Peyer's patch (tissue), 4 donors: ENCODE data around the gene DGKA.

ENCODE experiments used
- POLR2A ChIP-seq, 2 donors: fragments of 450-650 bp; IDR thresholded peaks; one replicate each; pipeline ENCODE4 v1.5.1; 2017; ENCODE audit warnings: antibody characterized with exemption in 2 of 2, mild to moderate bottlenecking in 2 of 2, moderate library complexity in 2 of 2
- TF ChIP-seq, protein P1 (sequence below), 6 experiments: fragments of 450-650 bp in 4 of 6; fragments of 200-600 bp in 2 of 6; sonication (generic) in 1 of 6; IDR thresholded peaks; one replicate each; pipeline ENCODE4 v1.5.1; 2017 to 2019; ENCODE audit warnings: antibody characterized with exemption in 6 of 6, mild to moderate bottlenecking in 3 of 6, moderate library complexity in 1 of 6

DNA sequence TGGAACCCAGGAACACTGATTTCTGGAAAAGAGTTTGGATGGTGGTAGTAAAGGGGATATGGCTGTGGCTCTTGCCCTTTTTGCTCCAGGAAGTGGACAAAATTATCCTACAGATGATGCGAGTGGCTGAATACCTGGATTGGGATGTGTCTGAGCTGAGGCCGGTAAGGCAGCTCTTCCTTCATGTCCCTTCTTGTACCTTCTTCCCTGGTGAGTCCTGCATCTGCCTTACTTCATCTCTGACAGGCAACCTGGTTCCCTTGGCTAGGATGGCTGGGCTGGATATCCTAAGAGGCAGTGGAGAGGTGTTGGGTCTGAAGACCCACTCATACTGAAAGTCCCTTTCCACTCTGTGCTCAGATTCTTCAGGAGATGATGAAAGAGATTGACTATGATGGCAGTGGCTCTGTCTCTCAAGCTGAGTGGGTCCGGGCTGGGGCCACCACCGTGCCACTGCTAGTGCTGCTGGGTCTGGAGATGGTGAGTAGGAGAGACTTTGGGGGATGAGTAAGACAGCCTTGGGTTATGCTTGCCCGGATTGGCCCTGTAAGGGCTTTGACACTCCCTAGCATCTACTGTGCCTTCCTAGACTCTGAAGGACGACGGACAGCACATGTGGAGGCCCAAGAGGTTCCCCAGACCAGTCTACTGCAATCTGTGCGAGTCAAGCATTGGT, 8.0 kb downstream of the DGKA start:
- TF ChIP-seq, protein P1, sequence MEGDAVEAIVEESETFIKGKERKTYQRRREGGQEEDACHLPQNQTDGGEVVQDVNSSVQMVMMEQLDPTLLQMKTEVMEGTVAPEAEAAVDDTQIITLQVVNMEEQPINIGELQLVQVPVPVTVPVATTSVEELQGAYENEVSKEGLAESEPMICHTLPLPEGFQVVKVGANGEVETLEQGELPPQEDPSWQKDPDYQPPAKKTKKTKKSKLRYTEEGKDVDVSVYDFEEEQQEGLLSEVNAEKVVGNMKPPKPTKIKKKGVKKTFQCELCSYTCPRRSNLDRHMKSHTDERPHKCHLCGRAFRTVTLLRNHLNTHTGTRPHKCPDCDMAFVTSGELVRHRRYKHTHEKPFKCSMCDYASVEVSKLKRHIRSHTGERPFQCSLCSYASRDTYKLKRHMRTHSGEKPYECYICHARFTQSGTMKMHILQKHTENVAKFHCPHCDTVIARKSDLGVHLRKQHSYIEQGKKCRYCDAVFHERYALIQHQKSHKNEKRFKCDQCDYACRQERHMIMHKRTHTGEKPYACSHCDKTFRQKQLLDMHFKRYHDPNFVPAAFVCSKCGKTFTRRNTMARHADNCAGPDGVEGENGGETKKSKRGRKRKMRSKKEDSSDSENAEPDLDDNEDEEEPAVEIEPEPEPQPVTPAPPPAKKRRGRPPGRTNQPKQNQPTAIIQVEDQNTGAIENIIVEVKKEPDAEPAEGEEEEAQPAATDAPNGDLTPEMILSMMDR (IDR thresholded peaks at IDR 0.05) = no peak
- no peak for TF ChIP-seq POLR2A (IDR thresholded peaks at IDR 0.05)
